A549 (cell line): ENCODE data around the gene RIN3. TPM values are rescaled to one million over a fixed set of nuclear protein-coding genes. Genes with fewer than 3 reads are reported as not detected.

Experiments
- ATAC-seq, 2 experiments: fragments of 200-7000 bp in 1 of 2; fragments of >200 bp in 1 of 2; cut with Nextera tagmentation in 1 of 2; cut with Tn5 transposase in 1 of 2; 3 replicates each; pipeline versions ENCODE4 v1.8.0 to v1.9.1; 2018 to 2020; ENCODE audit warnings: mild to moderate bottlenecking in 1 of 2, moderate library complexity in 1 of 2
- CTCF ChIA-PET: fragments of 300-600 bp; sonication (Branson Sonifier 250); formaldehyde crosslinking; extraction: SDS; loops from one replicate; lab custom pipeline; 2021; ENCODE audit warnings: antibody characterized with exemption, inconsistent platforms; lab: Yijun Ruan, JAX
- POLR2A ChIA-PET: fragments of 350-600 bp; formaldehyde crosslinking; extraction: SDS; loops from one replicate; lab custom pipeline; 2021; ENCODE audit warnings: antibody characterized with exemption, inconsistent platforms; lab: Yijun Ruan, JAX
- DNase-seq, 2 experiments: peaks; one replicate each; pipeline versions ENCODE4 v3.0.0 to v3.0.0-alpha.2; 2011 to 2016; ENCODE audit warnings: low read depth in 1 of 2, low spot score in 1 of 2
- FAIRE-seq: peaks from 2 replicates; lab custom pipeline; 2011; peaks lifted over from hg19 to GRCh38; lab: Jason Lieb, UNC
- H3K27ac ChIP-seq, 2 experiments: fragments of >200 bp; sonication (Bioruptor Twin); formaldehyde crosslinking; 3 replicates each; pipeline ENCODE4 v1.5.1; 2016 to 2017
- H3K4me1 ChIP-seq: fragments of >200 bp; sonication (Bioruptor Twin); formaldehyde crosslinking; 3 replicates; pipeline ENCODE4 v1.6.1; 2016
- H3K4me2 ChIP-seq: fragments of >200 bp; sonication (Bioruptor Twin); formaldehyde crosslinking; 3 replicates; pipeline ENCODE4 v1.6.1; 2016
- H3K4me3 ChIP-seq: fragments of >200 bp; sonication (Bioruptor Twin); formaldehyde crosslinking; 3 replicates; pipeline ENCODE4 v1.5.1; 2016
- H3K9me3 ChIP-seq: fragments of >200 bp; sonication (Bioruptor Twin); formaldehyde crosslinking; 3 replicates; pipeline ENCODE4 v1.6.1; 2016
- ATOH8 ChIP-seq: fragments of 250-450 bp; sonication (Bioruptor Pico); IDR thresholded peaks from 2 replicates; pipeline ENCODE4 v1.5.0; 2020; ENCODE audit warnings: low read depth, mild to moderate bottlenecking, moderate library complexity
- CBX8 ChIP-seq: fragments of 200-600 bp; sonication (generic); IDR thresholded peaks from 2 replicates; pipeline ENCODE4 v1.6.1; 2016
- CEBPB ChIP-seq, 2 experiments: fragments of >200 bp in 1 of 2; sonication (Bioruptor Twin) in 1 of 2; formaldehyde crosslinking in 1 of 2; IDR thresholded peaks; 2 replicates each; pipeline ENCODE4 v1.6.1; 2012 to 2016
- CHD2 ChIP-seq: fragments of 150-350 bp; IDR thresholded peaks from 2 replicates; pipeline ENCODE4 v1.6.1; 2014; ENCODE audit warnings: low read length; ENCODE audit not compliant: partially characterized antibody
- CHD4 ChIP-seq: fragments of 200-600 bp; sonication (generic); IDR thresholded peaks from 2 replicates; pipeline ENCODE4 v1.6.1; 2016; ENCODE audit warnings: antibody characterized with exemption, mild to moderate bottlenecking, borderline replicate concordance
- E2F6 ChIP-seq: IDR thresholded peaks from 2 replicates; pipeline ENCODE4 v1.6.1; 2012; ENCODE audit warnings: low read depth, borderline replicate concordance
- EHF ChIP-seq: fragments of 250-450 bp; sonication (Bioruptor Pico); IDR thresholded peaks from 2 replicates; pipeline ENCODE4 v1.5.0; 2020; ENCODE audit warnings: mild to moderate bottlenecking
- ELK1 ChIP-seq: fragments of 150-350 bp; IDR thresholded peaks from 2 replicates; pipeline ENCODE4 v1.6.1; 2014; ENCODE audit warnings: low read depth, mild to moderate bottlenecking, low read length
- FOXS1 ChIP-seq: fragments of 250-450 bp; sonication (Bioruptor Pico); IDR thresholded peaks from 2 replicates; pipeline ENCODE4 v1.5.0; 2020; ENCODE audit warnings: mild to moderate bottlenecking, moderate library complexity
- GATA3 ChIP-seq: IDR thresholded peaks from 2 replicates; pipeline ENCODE4 v1.6.1; 2012; ENCODE audit warnings: borderline replicate concordance
- HES2 ChIP-seq: fragments of >200 bp; sonication (Bioruptor Twin); formaldehyde crosslinking; IDR thresholded peaks from 2 replicates; pipeline ENCODE4 v1.6.1; 2016
- HEYL ChIP-seq: fragments of 250-450 bp; sonication (Bioruptor Pico); IDR thresholded peaks from 2 replicates; pipeline ENCODE4 v1.8.0; 2021; ENCODE audit warnings: mild to moderate bottlenecking, moderate library complexity
- HOXB5 ChIP-seq: fragments of 250-450 bp; sonication (Bioruptor Pico); IDR thresholded peaks from 2 replicates; pipeline ENCODE4 v1.5.0; 2020; ENCODE audit warnings: mild to moderate bottlenecking, moderate library complexity
- JUN ChIP-seq, 2 experiments: fragments of >200 bp; sonication (Bioruptor Twin); formaldehyde crosslinking; IDR thresholded peaks; 2 replicates in 1 of 2; 3 replicates in 1 of 2; pipeline ENCODE4 v1.6.1; 2016 to 2017
- JUNB ChIP-seq: fragments of >200 bp; sonication (Bioruptor Twin); formaldehyde crosslinking; IDR thresholded peaks from 2 replicates; pipeline ENCODE4 v1.6.1; 2016
- KDM1A ChIP-seq: fragments of 200-600 bp; sonication (generic); IDR thresholded peaks from 2 replicates; pipeline ENCODE4 v1.6.1; 2016; ENCODE audit warnings: low read depth, mild to moderate bottlenecking
- MAFK ChIP-seq: fragments of 450-650 bp; IDR thresholded peaks from 2 replicates; pipeline ENCODE4 v1.6.1; 2014; ENCODE audit not compliant: partially characterized antibody
- MAX ChIP-seq: IDR thresholded peaks from 2 replicates; pipeline ENCODE4 v1.6.1; 2012
- MAZ ChIP-seq: fragments of 150-350 bp; IDR thresholded peaks from 2 replicates; pipeline ENCODE4 v1.6.1; 2014; ENCODE audit warnings: antibody characterized with exemption, low read depth, low read length, borderline replicate concordance
- MYC ChIP-seq: IDR thresholded peaks from 2 replicates; pipeline ENCODE4 v1.6.1; 2012; ENCODE audit warnings: mild to moderate bottlenecking, inconsistent platforms, low read length, improper control_type of control experiment, borderline replicate concordance
- NR3C1 ChIP-seq: fragments of >200 bp; sonication (Bioruptor Twin); formaldehyde crosslinking; IDR thresholded peaks from 3 replicates; pipeline ENCODE4 v1.6.1; 2017
- POLR2A ChIP-seq: IDR thresholded peaks from 2 replicates; pipeline ENCODE4 v1.6.1; 2012; ENCODE audit warnings: mild to moderate bottlenecking, low read length
- POLR2AphosphoS2 ChIP-seq: conservative IDR thresholded peaks from 2 replicates; pipeline ENCODE4 v1.6.1; 2012; ENCODE audit warnings: low read length, improper control_type of control experiment, inconsistent platforms
- RARB ChIP-seq: fragments of 250-450 bp; sonication (Bioruptor Pico); IDR thresholded peaks from 2 replicates; pipeline ENCODE4 v1.8.0; 2021; ENCODE audit warnings: mild to moderate bottlenecking, moderate library complexity
- RCOR1 ChIP-seq: fragments of 150-350 bp; IDR thresholded peaks from 2 replicates; pipeline ENCODE4 v1.6.1; 2014; ENCODE audit warnings: antibody characterized with exemption, low read length, low read depth
- RFX5 ChIP-seq: fragments of 450-650 bp; IDR thresholded peaks from 2 replicates; pipeline ENCODE4 v1.7.1; 2014; ENCODE audit warnings: antibody characterized with exemption, mild to moderate bottlenecking, moderate library complexity
- RNF2 ChIP-seq: fragments of 200-600 bp; sonication (generic); IDR thresholded peaks from 2 replicates; pipeline ENCODE4 v1.6.1; 2016; ENCODE audit warnings: low read depth, mild to moderate bottlenecking, antibody characterized with exemption, moderate library complexity, borderline replicate concordance
- TFCP2L1 ChIP-seq: fragments of 250-450 bp; sonication (Bioruptor Pico); IDR thresholded peaks from 2 replicates; pipeline ENCODE4 v1.5.0; 2021; ENCODE audit warnings: mild to moderate bottlenecking
- TP53 ChIP-seq: fragments of 250-450 bp; sonication (Bioruptor Pico); IDR thresholded peaks from 2 replicates; pipeline ENCODE4 v1.5.0; 2021; ENCODE audit warnings: mild to moderate bottlenecking, moderate library complexity
- ZFP36 ChIP-seq: fragments of 450-650 bp; IDR thresholded peaks from 2 replicates; pipeline ENCODE4 v1.6.1; 2014; ENCODE audit warnings: borderline replicate concordance; ENCODE audit not compliant: partially characterized antibody
- ZNF302 ChIP-seq: fragments of 250-450 bp; sonication (Bioruptor Pico); IDR thresholded peaks from 2 replicates; pipeline ENCODE4 v1.9.0; 2021; ENCODE audit warnings: inconsistent platforms, mild to moderate bottlenecking, moderate library complexity
- ZSCAN20 ChIP-seq: fragments of 250-450 bp; sonication (Bioruptor Pico); IDR thresholded peaks from 2 replicates; pipeline ENCODE4 v1.8.0; 2022; ENCODE audit warnings: mild to moderate bottlenecking, moderate library complexity
- WGBS: methylation state at CpG from one replicate; pipeline ENCODE4 v1.1.6; 2017; ENCODE audit errors: missing lambda C conversion rate; 5-methylcytosine and 5-hydroxymethylcytosine counted together
- polyA plus RNA-seq, 4 experiments: library from polyadenylated mRNA; depleted of rRNA in 3 of 4; stranded (reverse); fragments of >200 nt; fragmentation: RNase III in 1 of 4; extraction: RNeasy Plus Mini Kit Qiagen cat#74134 plus additional on column Dnase treatment in 1 of 4; gene quantifications; 2 replicates in 3 of 4; 3 replicates in 1 of 4; pipeline ENCODE4 v1.2.3, GENCODE V29; 2011 to 2017

Gene RIN3
- polyA plus RNA-seq, 2 of the 4 experiments (the other 2 are of a cell fraction), result 5.6 to 14.5 TPM

- no peaks in the 10 kb centered on the region for H3K9me3 ChIP-seq
- no peak overlapping the region for H3K27ac ChIP-seq
- no peak overlapping the region for H3K4me3 ChIP-seq
- H3K4me2 ChIP-seq, result no peak overlapping the region
- no peak for DNase-seq
- TF ChIP-seq ELK1 (no peak), RCOR1 (no peak), JUNB (no peak), MYC (no peak), POLR2A (no peak), E2F6 (no peak), CHD4 (no peak), RARB (no peak), GATA3 (no peak), CHD2 (no peak), MAFK (no peak), HEYL (CRISPR knock-in tag) (no peak), RNF2 (no peak), ZNF302 (no peak), FOXS1 (no peak), KDM1A (no peak), MAZ (no peak), RFX5 (no peak)
- no peak for FAIRE-seq
- CTCF ChIA-PET, result no interaction called here
- WGBS, result 94% methylated on average over 2 of the region's 2 CpGs
- H3K4me1 ChIP-seq, result peaks cover 5% of the 10 kb centered on the region; the same call in 2 of the 3 replicates
- ATAC-seq, result no peak
- POLR2A ChIA-PET, result no interaction called here
These were observed 7.5 kb downstream of the RIN3 start for GRCh38 chr14:92521058-92521415.

GRCh38 chr14:92523752-92524151, 10.2 kb downstream of the RIN3 start:
- no peak for DNase-seq
- WGBS, result 97% methylated on average over 6 of the region's 6 CpGs
- no peak overlapping the region for H3K4me2 ChIP-seq
- FAIRE-seq, result no peak
- ChIA-PET POLR2A (no interaction called here), CTCF (interaction anchor here (2.1 kb wide), 1 partner anchor 11 kb away, joined by 4 read pairs; no protein-coding TSS in a partner anchor)
- no peak overlapping the region for H3K4me3 ChIP-seq
- no peak for ATAC-seq
- H3K9me3 ChIP-seq, result no peaks in the 10 kb centered on the region
- peaks cover 5% of the 10 kb centered on the region; the same call in 2 of the 3 replicates for H3K4me1 ChIP-seq
- no peak for TF ChIP-seq MYC
- no peak for TF ChIP-seq HOXB5 (CRISPR knock-in tag)
- no peak for TF ChIP-seq RARB
- peak overlapping the region in 1 of 2 experiments; percentile 28; a peak in 1 of 6 replicates for H3K27ac ChIP-seq

GRCh38 chr14:92524602-92525185, 11.1 kb downstream of the RIN3 start:
- Histone ChIP-seq H3K9me3 (no peaks in the 10 kb centered on the region), H3K4me3 (no peak overlapping the region)
- no peak for DNase-seq
- TF ChIP-seq ZSCAN20 (CRISPR knock-in tag) (no peak), HES2 (no peak), NR3C1 (no peak), ELK1 (no peak), CBX8 (no peak), HEYL (CRISPR knock-in tag) (no peak), CEBPB (IDR thresholded peaks at IDR 0.05) (no peak), TFCP2L1 (no peak), POLR2AphosphoS2 (no peak), ZFP36 (no peak), CHD2 (no peak), TP53 (CRISPR knock-in tag) (no peak), MAX (no peak), JUN (IDR thresholded peaks at IDR 0.05) (no peak), CHD4 (no peak), EHF (CRISPR knock-in tag) (no peak), ATOH8 (CRISPR knock-in tag) (no peak)
- TF ChIP-seq, all 56 proteins: peak for 0
- ChIA-PET POLR2A (no interaction called here), CTCF (interaction anchor here (2.1 kb wide), 1 partner anchor 10 kb away, joined by 4 read pairs; no protein-coding TSS in a partner anchor)
- FAIRE-seq (no peak), ATAC-seq (no peak; a peak in 2 of 6 replicates)
- no peak overlapping the region for H3K4me2 ChIP-seq
- WGBS, result 91% methylated on average over 10 of the region's 10 CpGs
- H3K4me1 ChIP-seq, result peaks cover 7% of the 10 kb centered on the region; the same call in 2 of the 3 replicates
- H3K27ac ChIP-seq, result peak overlapping the region in 1 of 2 experiments; percentile 53; a peak in 3 of 6 replicates
